Measurements from ENCODE around the gene CARD18. TPM values are rescaled to one million over a fixed set of nuclear protein-coding genes. Genes with fewer than 3 reads are reported as not detected.
"Not testable (repeated sequence)": the region's sequence is repeated elsewhere in the genome, so short reads cannot be mapped to it uniquely, and the experiment has no call there.

The CARD18 gene
- total and polyA plus RNA-seq, 4 donors = not detected

GRCh38 chr11:105103336-105103735 is 36.2 kb downstream of the CARD18 start:
- no peaks in the 10 kb centered on the region for H3K4me1 ChIP-seq (ENCODE audit: control insufficient read depth in 4 of 4, insufficient read depth in 4 of 4, low read length in 3 of 4)
- H3K27ac ChIP-seq (ENCODE audit: low read depth in 1 of 2, low read length in 2 of 2) = no peak overlapping the region
- no peak overlapping the region for H3K9ac ChIP-seq (ENCODE audit: low read depth in 1 of 2, low read length in 2 of 2)
- no peak overlapping the region for H3K4me3 ChIP-seq (ENCODE audit: low read depth in 1 of 3, low read length in 3 of 3)
- no peak for TF ChIP-seq JUND (IDR thresholded peaks at IDR 0.05)
- H3K27me3 ChIP-seq (ENCODE audit: control insufficient read depth in 4 of 4, insufficient read depth in 4 of 4, low read length in 3 of 4) = peaks cover 0 to 3% (median 0%) of the 10 kb centered on the region in 4 donors
- H3K36me3 ChIP-seq (ENCODE audit: control insufficient read depth in 4 of 4, insufficient read depth in 3 of 4, low read depth in 1 of 4, low read length in 3 of 4) = no peaks in the 10 kb centered on the region
- DNase-seq (ENCODE audit: low spot score) = no peak
- no peaks in the 10 kb centered on the region for H3K9me3 ChIP-seq (ENCODE audit: control insufficient read depth in 4 of 4, low read length in 3 of 4)

- DNase-seq (ENCODE audit: low spot score); H3K27ac ChIP-seq (ENCODE audit: low read depth in 1 of 2, low read length in 2 of 2); H3K4me1 ChIP-seq (ENCODE audit: control insufficient read depth in 4 of 4, insufficient read depth in 4 of 4, low read length in 3 of 4); H3K9me3 ChIP-seq (ENCODE audit: control insufficient read depth in 4 of 4, low read length in 3 of 4); H3K4me3 ChIP-seq (ENCODE audit: low read depth in 1 of 3, low read length in 3 of 3); H3K36me3 ChIP-seq (ENCODE audit: control insufficient read depth in 4 of 4, insufficient read depth in 3 of 4, low read depth in 1 of 4, low read length in 3 of 4); H3K9ac ChIP-seq (ENCODE audit: low read depth in 1 of 2, low read length in 2 of 2); H3K27me3 ChIP-seq (ENCODE audit: control insufficient read depth in 4 of 4, insufficient read depth in 4 of 4, low read length in 3 of 4): not testable (repeated sequence)
- WGBS = 79% methylated on average over 1 of the region's 3 CpGs
Measured at GRCh38 chr11:105102079-105102581, 37.4 kb downstream of the CARD18 start.

GRCh38 chr11:105100981-105101630 is 38.5 kb downstream of the CARD18 start:
- H3K9ac ChIP-seq (ENCODE audit: low read depth in 1 of 2, low read length in 2 of 2) = no peak overlapping the region
- no peak for TF ChIP-seq JUND (IDR thresholded peaks at IDR 0.05)
- no peak for TF ChIP-seq MAX (IDR thresholded peaks at IDR 0.05)
- no peak for TF ChIP-seq TAF1 (conservative IDR thresholded peaks at IDR 0.05)
- TF ChIP-seq HNF4G (IDR thresholded peaks at IDR 0.05) = no peak
- TF ChIP-seq FOXA1 (IDR thresholded peaks at IDR 0.05) = no peak
- no peak for TF ChIP-seq ATF3 (IDR thresholded peaks at IDR 0.05)
- no peak for TF ChIP-seq YY1 (IDR thresholded peaks at IDR 0.05)
- TF ChIP-seq FOXA2 (IDR thresholded peaks at IDR 0.05) = no peak
- TF ChIP-seq EGR1 (IDR thresholded peaks at IDR 0.05; ENCODE audit: low read depth in 2 of 2) = no peak
- TF ChIP-seq CTCF (IDR thresholded peaks at IDR 0.05; ENCODE audit: low read depth, low read length, missing input control) = no peak
- WGBS = 74% methylated on average over 2 of the region's 2 CpGs
- H3K4me1 ChIP-seq (ENCODE audit: control insufficient read depth in 4 of 4, insufficient read depth in 4 of 4, low read length in 3 of 4) = no peaks in the 10 kb centered on the region
- DNase-seq (ENCODE audit: low spot score) = no peak
- no peak overlapping the region for H3K4me3 ChIP-seq (ENCODE audit: low read depth in 1 of 3, low read length in 3 of 3)
- no peaks in the 10 kb centered on the region for H3K36me3 ChIP-seq (ENCODE audit: control insufficient read depth in 4 of 4, insufficient read depth in 3 of 4, low read depth in 1 of 4, low read length in 3 of 4)
- peaks cover 0 to 2% (median 0%) of the 10 kb centered on the region in 4 donors for H3K27me3 ChIP-seq (ENCODE audit: control insufficient read depth in 4 of 4, insufficient read depth in 4 of 4, low read length in 3 of 4)
- H3K9me3 ChIP-seq (ENCODE audit: control insufficient read depth in 4 of 4, low read length in 3 of 4) = no peaks in the 10 kb centered on the region
- no peak overlapping the region for H3K27ac ChIP-seq (ENCODE audit: low read depth in 1 of 2, low read length in 2 of 2)

- DNase-seq (ENCODE audit: low spot score) = no peak
- TF ChIP-seq YY1 (IDR thresholded peaks at IDR 0.05) = no peak
- no peak for TF ChIP-seq FOXA1 (IDR thresholded peaks at IDR 0.05)
- no peak for TF ChIP-seq ATF3 (IDR thresholded peaks at IDR 0.05)
- no peak overlapping the region for H3K27ac ChIP-seq (ENCODE audit: low read depth in 1 of 2, low read length in 2 of 2)
- no peak overlapping the region for H3K9ac ChIP-seq (ENCODE audit: low read depth in 1 of 2, low read length in 2 of 2)
- H3K9me3 ChIP-seq (ENCODE audit: control insufficient read depth in 4 of 4, low read length in 3 of 4) = no peaks in the 10 kb centered on the region
- no peaks in the 10 kb centered on the region for H3K4me1 ChIP-seq (ENCODE audit: control insufficient read depth in 4 of 4, insufficient read depth in 4 of 4, low read length in 3 of 4)
- H3K4me3 ChIP-seq (ENCODE audit: low read depth in 1 of 3, low read length in 3 of 3) = no peak overlapping the region
- peaks cover 0 to 2% (median 0%) of the 10 kb centered on the region in 4 donors for H3K27me3 ChIP-seq (ENCODE audit: control insufficient read depth in 4 of 4, insufficient read depth in 4 of 4, low read length in 3 of 4)
- no peaks in the 10 kb centered on the region for H3K36me3 ChIP-seq (ENCODE audit: control insufficient read depth in 4 of 4, insufficient read depth in 3 of 4, low read depth in 1 of 4, low read length in 3 of 4)
- 49% methylated on average over 7 of the region's 7 CpGs for WGBS
Measured at GRCh38 chr11:105100206-105100605, 39.4 kb downstream of the CARD18 start.

GRCh38 chr11:105099594-105099993 is 40.0 kb downstream of the CARD18 start:
- 87% methylated on average over 2 of the region's 2 CpGs for WGBS
- H3K27ac ChIP-seq (ENCODE audit: low read depth in 1 of 2, low read length in 2 of 2); H3K36me3 ChIP-seq (ENCODE audit: control insufficient read depth in 4 of 4, insufficient read depth in 3 of 4, low read depth in 1 of 4, low read length in 3 of 4); H3K4me1 ChIP-seq (ENCODE audit: control insufficient read depth in 4 of 4, insufficient read depth in 4 of 4, low read length in 3 of 4); H3K27me3 ChIP-seq (ENCODE audit: control insufficient read depth in 4 of 4, insufficient read depth in 4 of 4, low read length in 3 of 4); H3K4me3 ChIP-seq (ENCODE audit: low read depth in 1 of 3, low read length in 3 of 3); H3K9me3 ChIP-seq (ENCODE audit: control insufficient read depth in 4 of 4, low read length in 3 of 4); H3K9ac ChIP-seq (ENCODE audit: low read depth in 1 of 2, low read length in 2 of 2); DNase-seq (ENCODE audit: low spot score): not testable (repeated sequence)
